Type B pancreatic cell (in vitro differentiated cells): ENCODE results near the gene SLC16A4. TPM values are rescaled to one million over a fixed set of nuclear protein-coding genes. Genes with fewer than 3 reads are reported as not detected.

Experiments used
- DNase-seq: peaks from one replicate; pipeline ENCODE4 v3.0.0; 2021; ENCODE audit warnings: mixed read lengths; ENCODE audit not compliant: unreplicated experiment; ENCODE audit errors: extremely low spot score
- H3K27ac Mint-ChIP-seq: 2 replicates; pipeline ENCODE4 v1.8.0; 2021; ENCODE audit warnings: mild to moderate bottlenecking, mixed read lengths
- H3K27me3 Mint-ChIP-seq: 2 replicates; pipeline ENCODE4 v1.8.0; 2021; ENCODE audit warnings: mixed read lengths
- H3K36me3 Mint-ChIP-seq: 2 replicates; pipeline ENCODE4 v1.8.0; 2021; ENCODE audit warnings: mixed read lengths
- H3K4me1 Mint-ChIP-seq: one replicate; pipeline ENCODE4 v1.8.0; 2021; ENCODE audit warnings: mixed read lengths; ENCODE audit not compliant: unreplicated experiment
- H3K4me3 Mint-ChIP-seq: 2 replicates; pipeline ENCODE4 v1.8.0; 2021; ENCODE audit warnings: mild to moderate bottlenecking, mixed read lengths
- H3K9me3 Mint-ChIP-seq: 2 replicates; pipeline ENCODE4 v1.8.0; 2021; ENCODE audit warnings: mixed read lengths
- total RNA-seq: library from RNA; stranded (reverse); gene quantifications from 2 replicates; pipeline ENCODE4 v1.2.1, GENCODE V29; 2021; ENCODE audit warnings: low replicate concordance
- TF ChIP-seq, protein P1 (sequence below): fragments of 200-600 bp; sonication (generic); conservative IDR thresholded peaks from 2 replicates; pipeline ENCODE4 v1.5.0; 2021; ENCODE audit warnings: antibody characterized with exemption, mild to moderate bottlenecking

SLC16A4 gene
- total RNA-seq, 1 donor from 2014 or later, result 2.0 TPM

DNA sequence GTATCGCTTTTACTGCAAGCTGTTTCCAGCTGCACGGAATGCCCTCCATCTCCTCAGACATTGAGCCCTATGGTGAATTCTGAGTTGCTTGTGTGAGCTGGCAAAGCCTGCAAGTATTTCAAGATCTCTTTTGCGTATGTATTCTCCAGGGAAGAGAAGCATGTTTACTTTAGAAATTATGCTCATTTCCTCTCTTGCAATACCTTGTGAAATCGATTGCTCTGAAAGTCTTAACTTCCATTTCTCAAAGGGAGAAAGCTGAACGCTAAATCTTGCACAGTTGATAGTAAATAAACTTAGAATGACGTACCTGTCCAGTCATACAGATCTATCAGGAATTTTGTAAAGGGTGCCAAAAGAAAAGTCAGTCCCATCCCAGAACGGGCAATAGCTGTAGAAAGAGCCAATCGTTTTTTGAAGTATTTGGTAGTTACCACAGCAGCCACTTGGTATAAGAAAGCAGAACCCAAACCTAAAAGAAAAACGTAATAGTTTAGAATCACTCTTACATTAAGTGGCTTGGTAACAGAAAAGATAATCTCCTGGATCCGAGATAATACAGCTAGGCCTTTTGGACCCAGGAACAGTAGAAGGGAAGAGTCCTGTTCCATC lies 10.0 kb downstream of the SLC16A4 start:
- no peak overlapping the region for H3K27ac Mint-ChIP-seq
- DNase-seq, result no peak
- H3K9me3 Mint-ChIP-seq, result no peaks in the 10 kb centered on the region
- no peaks in the 10 kb centered on the region for H3K27me3 Mint-ChIP-seq
- H3K4me1 Mint-ChIP-seq, result peaks cover 15% of the 10 kb centered on the region
- no peak overlapping the region for H3K4me3 Mint-ChIP-seq
- TF ChIP-seq, protein P1, sequence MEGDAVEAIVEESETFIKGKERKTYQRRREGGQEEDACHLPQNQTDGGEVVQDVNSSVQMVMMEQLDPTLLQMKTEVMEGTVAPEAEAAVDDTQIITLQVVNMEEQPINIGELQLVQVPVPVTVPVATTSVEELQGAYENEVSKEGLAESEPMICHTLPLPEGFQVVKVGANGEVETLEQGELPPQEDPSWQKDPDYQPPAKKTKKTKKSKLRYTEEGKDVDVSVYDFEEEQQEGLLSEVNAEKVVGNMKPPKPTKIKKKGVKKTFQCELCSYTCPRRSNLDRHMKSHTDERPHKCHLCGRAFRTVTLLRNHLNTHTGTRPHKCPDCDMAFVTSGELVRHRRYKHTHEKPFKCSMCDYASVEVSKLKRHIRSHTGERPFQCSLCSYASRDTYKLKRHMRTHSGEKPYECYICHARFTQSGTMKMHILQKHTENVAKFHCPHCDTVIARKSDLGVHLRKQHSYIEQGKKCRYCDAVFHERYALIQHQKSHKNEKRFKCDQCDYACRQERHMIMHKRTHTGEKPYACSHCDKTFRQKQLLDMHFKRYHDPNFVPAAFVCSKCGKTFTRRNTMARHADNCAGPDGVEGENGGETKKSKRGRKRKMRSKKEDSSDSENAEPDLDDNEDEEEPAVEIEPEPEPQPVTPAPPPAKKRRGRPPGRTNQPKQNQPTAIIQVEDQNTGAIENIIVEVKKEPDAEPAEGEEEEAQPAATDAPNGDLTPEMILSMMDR, result no peak
- H3K36me3 Mint-ChIP-seq, result peaks cover 21% of the 10 kb centered on the region

DNA sequence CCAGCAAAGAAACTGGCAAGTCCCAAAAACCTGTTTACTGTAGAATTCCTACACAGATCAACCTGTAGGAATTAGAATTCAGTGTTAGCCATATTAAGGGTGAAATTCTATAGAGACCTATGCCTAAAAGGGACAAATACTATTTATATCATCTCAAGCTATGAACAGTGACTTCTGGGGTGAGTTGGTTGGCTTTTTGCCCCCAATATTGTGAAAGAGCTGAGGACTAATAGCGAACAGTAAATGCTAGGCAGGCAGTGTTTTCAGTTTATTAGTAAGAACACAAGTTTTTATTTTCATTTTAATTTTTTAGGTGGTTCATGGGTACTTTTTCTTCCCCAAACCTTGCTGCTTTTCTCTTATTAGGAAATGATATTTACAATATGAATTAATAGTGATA lies 15.3 kb downstream of the SLC16A4 start:
- Mint-ChIP-seq H3K9me3 (no peaks in the 10 kb centered on the region), H3K4me3 (no peak overlapping the region)

DNA sequence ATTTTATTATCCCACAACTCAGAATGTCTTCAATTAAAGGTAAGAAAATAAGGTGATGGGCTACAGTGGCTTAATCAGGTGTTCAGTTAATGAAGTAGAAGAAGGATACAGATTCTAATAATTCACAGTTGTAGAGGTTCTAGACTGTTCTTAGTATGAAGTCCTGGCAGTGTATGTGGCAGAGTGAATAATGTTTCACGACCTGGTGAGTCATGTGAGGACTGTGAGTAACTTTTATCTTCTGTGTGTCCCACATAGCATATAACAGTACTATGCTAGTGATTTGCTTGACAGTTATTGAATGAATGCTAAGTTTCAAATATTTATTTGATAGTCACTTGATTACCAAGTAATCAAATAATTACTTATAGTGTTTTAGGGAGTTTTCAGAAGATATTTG lies 20.0 kb downstream of the SLC16A4 start:
- Mint-ChIP-seq H3K9me3 (no peaks in the 10 kb centered on the region), H3K27me3 (no peaks in the 10 kb centered on the region), H3K4me1 (no peaks in the 10 kb centered on the region), H3K36me3 (peaks cover 6% of the 10 kb centered on the region), H3K4me3 (no peak overlapping the region), H3K27ac (no peak overlapping the region)
- TF ChIP-seq, protein P1, result no peak
- DNase-seq, result no peak

More for the DNA sequence above, 15.3 kb downstream of the SLC16A4 start:
- TF ChIP-seq, protein P1, result no peak
- Mint-ChIP-seq H3K27ac (no peak overlapping the region), H3K27me3 (no peaks in the 10 kb centered on the region), H3K36me3 (peaks cover 18% of the 10 kb centered on the region), H3K4me1 (no peaks in the 10 kb centered on the region)
- no peak for DNase-seq

DNA sequence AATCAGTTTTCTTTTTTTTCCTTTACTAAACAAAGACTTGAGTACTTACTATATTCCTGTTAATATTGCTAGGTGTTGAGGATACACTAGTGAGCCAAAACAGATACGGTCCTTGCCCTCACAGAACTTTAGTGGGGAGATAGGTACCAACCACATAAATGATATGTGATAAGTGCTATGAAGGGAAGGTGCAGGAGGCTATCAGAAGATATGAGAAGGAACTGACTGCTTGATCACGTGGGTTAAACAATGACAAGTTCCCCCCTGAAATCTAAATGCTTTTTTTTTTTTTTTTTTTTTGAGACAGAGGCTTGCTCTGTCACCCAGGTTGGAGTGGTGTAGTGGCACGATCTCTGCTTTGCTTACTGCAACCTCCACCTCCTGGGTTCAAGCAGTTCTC lies 26.6 kb downstream of the SLC16A4 start:
- H3K9me3 Mint-ChIP-seq, result no peaks in the 10 kb centered on the region
- no peaks in the 10 kb centered on the region for H3K4me1 Mint-ChIP-seq
- TF ChIP-seq, protein P1, result no peak
- no peak overlapping the region for H3K27ac Mint-ChIP-seq
- H3K4me3 Mint-ChIP-seq, result no peak overlapping the region
- no peaks in the 10 kb centered on the region for H3K27me3 Mint-ChIP-seq
- H3K36me3 Mint-ChIP-seq, result peaks cover 26% of the 10 kb centered on the region
- DNase-seq, result no peak

DNA sequence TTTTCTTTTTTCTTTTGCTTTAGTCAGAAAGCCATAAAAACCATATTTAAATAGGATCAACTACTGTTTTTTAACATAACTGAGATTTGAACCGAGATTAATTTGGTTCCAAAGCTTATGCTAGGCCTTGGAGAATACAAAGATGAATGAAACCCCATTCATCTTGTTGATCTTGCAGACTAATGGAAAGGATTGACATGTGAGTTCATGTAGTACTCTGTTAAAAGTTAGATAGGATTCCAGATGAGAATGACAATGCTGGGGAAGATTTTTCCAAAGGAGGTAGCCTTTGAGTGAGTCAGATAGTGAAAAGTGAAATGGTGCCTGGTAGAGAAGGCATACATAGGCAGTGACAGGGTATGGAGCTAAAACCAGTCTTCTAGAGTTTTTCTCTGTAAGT lies 29.0 kb downstream of the SLC16A4 start:
- Mint-ChIP-seq H3K4me3 (no peak overlapping the region), H3K27ac (no peak overlapping the region), H3K36me3 (peaks cover 32% of the 10 kb centered on the region), H3K9me3 (no peaks in the 10 kb centered on the region), H3K27me3 (no peaks in the 10 kb centered on the region), H3K4me1 (no peaks in the 10 kb centered on the region)
- DNase-seq, result no peak
- TF ChIP-seq, protein P1, result no peak

DNA sequence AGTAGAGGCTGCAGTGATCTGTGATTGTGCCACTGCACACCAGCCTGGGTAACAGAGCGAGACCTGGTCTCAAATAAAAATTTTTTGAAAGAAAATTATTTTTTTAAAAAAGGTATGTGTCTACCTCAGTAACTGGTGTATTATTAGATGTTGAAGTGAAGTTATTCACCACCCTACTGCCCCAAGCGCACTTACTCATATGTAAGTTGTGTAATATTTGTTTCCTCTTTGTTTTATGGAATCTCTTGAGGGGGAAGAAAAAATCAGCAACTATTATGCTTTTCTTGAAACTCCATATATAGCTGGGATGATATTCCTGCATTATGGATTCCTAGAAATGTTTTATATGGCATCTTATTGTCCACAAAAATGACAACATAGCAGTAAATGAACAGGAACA lies 30.4 kb downstream of the SLC16A4 start:
- TF ChIP-seq, protein P1, result no peak
- peaks cover 5% of the 10 kb centered on the region for H3K4me1 Mint-ChIP-seq
- no peaks in the 10 kb centered on the region for H3K27me3 Mint-ChIP-seq
- H3K4me3 Mint-ChIP-seq, result no peak overlapping the region
- no peak for DNase-seq
- H3K9me3 Mint-ChIP-seq, result no peaks in the 10 kb centered on the region
- H3K27ac Mint-ChIP-seq, result no peak overlapping the region
- H3K36me3 Mint-ChIP-seq, result peaks cover 39% of the 10 kb centered on the region
